K562 (cell line): ENCODE data around the gene HTR3C. TPM values are rescaled to one million over a fixed set of nuclear protein-coding genes. Genes with fewer than 3 reads are reported as not detected.

Experiments used
- BCOR ChIP-seq: fragments of 450-650 bp; IDR thresholded peaks from 2 replicates; pipeline ENCODE4 v1.6.1; 2016
- CEBPB ChIP-seq: fragments of 450-650 bp; IDR thresholded peaks from 2 replicates; pipeline ENCODE4 v1.6.1; 2016; ENCODE audit warnings: missing genetic modification characterization, missing compliant biosample characterization
- CHCHD3 ChIP-seq: fragments of 250-450 bp; sonication (Bioruptor Pico); IDR thresholded peaks from 2 replicates; pipeline ENCODE4 v2.1.2; 2022; ENCODE audit warnings: mild to moderate bottlenecking
- DPF2 ChIP-seq: fragments of 450-650 bp; IDR thresholded peaks from 2 replicates; pipeline ENCODE4 v1.6.1; 2016
- FOXJ3 ChIP-seq: sonication (generic); formaldehyde crosslinking; IDR thresholded peaks from 2 replicates; pipeline ENCODE4 v1.4.0; 2020; ENCODE audit warnings: mild to moderate bottlenecking, missing genetic modification reagents
- HNRNPK ChIP-seq: fragments of 200-400 bp; formaldehyde crosslinking; IDR thresholded peaks from one replicate; pipeline ENCODE4 v1.6.1; 2018; ENCODE audit warnings: mild to moderate bottlenecking, low read depth, low read length; ENCODE audit not compliant: poor library complexity, severe bottlenecking
- KDM5B ChIP-seq: fragments of 200-600 bp; sonication (generic); IDR thresholded peaks from 2 replicates; pipeline ENCODE4 v1.6.1; 2012; ENCODE audit warnings: low read depth, mild to moderate bottlenecking, moderate library complexity, low read length, control low read depth, inconsistent platforms; ENCODE audit not compliant: insufficient replicate concordance
- LCOR ChIP-seq: sonication (generic); formaldehyde crosslinking; IDR thresholded peaks from 2 replicates; pipeline ENCODE4 v1.8.0; 2022; ENCODE audit warnings: mild to moderate bottlenecking, missing genetic modification reagents
- MAFF ChIP-seq: IDR thresholded peaks from 2 replicates; pipeline ENCODE4 v1.6.1; 2012; ENCODE audit warnings: low read length, improper control_type of control experiment
- MLX ChIP-seq, 2 experiments: fragments of 450-650 bp in 1 of 2; sonication (generic) in 1 of 2; formaldehyde crosslinking; conservative IDR thresholded peaks; 2 replicates each; pipeline versions ENCODE4 v1.4.0 to v1.8.1; 2020 to 2022; ENCODE audit warnings: mild to moderate bottlenecking in 1 of 2, missing genetic modification reagents in 1 of 2
- NFATC3 ChIP-seq: fragments of 450-650 bp; IDR thresholded peaks from 2 replicates; pipeline ENCODE4 v1.6.1; 2017; ENCODE audit warnings: mild to moderate bottlenecking
- PHB ChIP-seq: fragments of 250-450 bp; sonication (Bioruptor Pico); IDR thresholded peaks from 2 replicates; pipeline ENCODE4 v1.5.0; 2021
- POLR2AphosphoS5 ChIP-seq: IDR thresholded peaks from 2 replicates; pipeline ENCODE4 v1.6.1; 2011; ENCODE audit warnings: mild to moderate bottlenecking, low read depth, low read length, moderate library complexity; ENCODE audit not compliant: control insufficient read depth, insufficient read depth
- RBFOX2 ChIP-seq: fragments of 200-400 bp; formaldehyde crosslinking; IDR thresholded peaks from 2 replicates; pipeline ENCODE4 v1.6.1; 2017; ENCODE audit warnings: low read depth, mild to moderate bottlenecking, low read length, moderate library complexity
- RHOXF2B ChIP-seq: fragments of 250-450 bp; sonication (Bioruptor Pico); conservative IDR thresholded peaks from 2 replicates; pipeline ENCODE4 v1.5.1; 2021
- SETDB1 ChIP-seq: IDR thresholded peaks from one replicate; pipeline ENCODE4 v1.6.1; 2012; ENCODE audit warnings: low read length, control low read depth, inconsistent platforms
- SREBF1 ChIP-seq: fragments of 150-350 bp; IDR thresholded peaks from 2 replicates; pipeline ENCODE4 v1.6.1; 2014; ENCODE audit warnings: antibody characterized with exemption, low read depth, low read length, borderline replicate concordance
- TBL1XR1 ChIP-seq, 2 experiments: IDR thresholded peaks; 2 replicates each; pipeline ENCODE4 v1.6.1; 2012; ENCODE audit warnings: improper control_type of control experiment in 2 of 2, low read length in 2 of 2, mild to moderate bottlenecking in 1 of 2
- TFE3 ChIP-seq: fragments of 450-650 bp; formaldehyde crosslinking; IDR thresholded peaks from 2 replicates; pipeline ENCODE4 v1.4.0; 2020; ENCODE audit warnings: mild to moderate bottlenecking, mixed read lengths
- ZNF12 ChIP-seq: sonication (generic); formaldehyde crosslinking; IDR thresholded peaks from 2 replicates; pipeline ENCODE4 v1.4.0; 2020; ENCODE audit warnings: mild to moderate bottlenecking, missing genetic modification reagents
- ZNF655 ChIP-seq: fragments of 250-450 bp; sonication (Bioruptor Pico); IDR thresholded peaks from 2 replicates; pipeline ENCODE4 v1.5.0; 2021
- polyA plus RNA-seq, 8 experiments: library from polyadenylated mRNA; depleted of rRNA in 4 of 8; stranded (reverse) in 5 of 8; unstranded in 3 of 8; fragments of >200 nt; fragmentation: Nextera tagmentation in 2 of 8; fragmentation: Illumina TruSeq in 1 of 8; extraction: Ambion mirVana in 2 of 8; extraction: Trizol in 1 of 8; gene quantifications; 2 replicates each; pipeline versions ENCODE4 v1.2.1 to v1.2.3, GENCODE V29; 2011 to 2014; ENCODE audit warnings: inconsistent platforms in 1 of 8, missing spikeins in 1 of 8
- total RNA-seq, 7 experiments: library from RNA; depleted of rRNA in 6 of 7; stranded (reverse); fragments of >200 nt in 6 of 7; fragmentation: Illumina TruSeq in 2 of 7; extraction: Trizol in 2 of 7; gene quantifications; 2 replicates each; pipeline versions ENCODE4 v1.2.1 to v1.2.3, GENCODE V29; 2011 to 2021; ENCODE audit warnings: low replicate concordance in 1 of 7
- TF ChIP-seq, protein P1 (sequence below): IDR thresholded peaks from 2 replicates; pipeline ENCODE4 v1.6.1; 2014; ENCODE audit warnings: antibody characterized with exemption
- TF ChIP-seq, protein P2 (sequence below): fragments of 450-650 bp; IDR thresholded peaks from 2 replicates; pipeline ENCODE4 v1.6.1; 2017; ENCODE audit warnings: mild to moderate bottlenecking, moderate library complexity

HTR3C gene
- total and polyA plus RNA-seq, 9 of the 15 experiments (the other 6 are each of a cell fraction or from before 2014, with no cell fraction given): 0.04 to 0.06 TPM; not detected in 7

DNA sequence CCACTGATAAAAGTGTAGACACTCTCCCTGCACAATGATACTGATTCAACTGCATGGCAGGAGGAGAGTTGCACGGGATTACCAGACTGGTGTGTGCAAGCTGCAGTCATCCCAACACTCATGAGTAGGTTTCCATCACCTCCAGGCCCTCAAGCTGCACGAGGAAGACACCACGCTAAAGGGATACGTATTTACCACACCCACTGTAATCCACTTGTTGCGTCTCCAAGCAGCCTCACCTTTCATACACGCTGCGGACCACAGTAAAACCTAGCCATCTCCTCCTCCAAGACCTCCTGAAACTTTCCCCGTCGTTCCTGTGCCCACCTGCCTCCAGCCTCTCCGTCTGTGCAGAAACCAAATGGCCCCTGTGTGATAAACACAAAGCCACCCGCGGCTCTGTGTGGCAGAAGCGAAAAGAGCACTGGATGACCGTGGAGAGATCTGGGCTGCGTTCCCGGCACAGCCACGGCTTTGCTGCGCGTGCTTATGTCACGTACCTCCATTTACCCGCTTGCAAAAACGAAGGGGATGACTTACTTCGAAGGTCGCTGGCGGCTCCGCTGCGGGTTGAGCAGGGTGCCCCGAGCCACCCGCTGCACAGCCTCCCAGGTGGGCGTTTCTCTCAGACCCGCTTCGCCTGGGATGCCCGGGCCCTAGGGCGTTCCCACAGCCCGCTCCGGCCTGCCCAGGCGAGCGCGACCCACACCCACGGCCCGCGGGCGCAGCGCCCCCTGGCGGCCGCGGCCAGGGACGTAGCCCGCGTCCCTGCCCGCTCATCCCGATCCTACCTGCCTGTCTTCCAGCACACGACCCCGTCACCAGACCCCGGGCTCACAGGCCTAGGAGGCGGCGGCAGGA lies 35.8 kb upstream of the HTR3C start (continued):
- no peak for TF ChIP-seq TBL1XR1 (IDR thresholded peaks at IDR 0.05; ENCODE audit: low read length in 2 of 2)
- TF ChIP-seq SETDB1: no peak
- TF ChIP-seq POLR2AphosphoS5: no peak
- TF ChIP-seq MAFF: no peak
- TF ChIP-seq HNRNPK: no peak
- TF ChIP-seq ZNF655: no peak
- no peak for TF ChIP-seq RHOXF2B (CRISPR knock-in tag)
- no peak for TF ChIP-seq DPF2
- TF ChIP-seq ZNF12 (CRISPR knock-in tag): no peak
- no peak for TF ChIP-seq BCOR
- TF ChIP-seq NFATC3: no peak
- no peak for TF ChIP-seq CHCHD3 (CRISPR knock-in tag)
- peak; percentile 12 for TF ChIP-seq KDM5B
- TF ChIP-seq, protein P1, sequence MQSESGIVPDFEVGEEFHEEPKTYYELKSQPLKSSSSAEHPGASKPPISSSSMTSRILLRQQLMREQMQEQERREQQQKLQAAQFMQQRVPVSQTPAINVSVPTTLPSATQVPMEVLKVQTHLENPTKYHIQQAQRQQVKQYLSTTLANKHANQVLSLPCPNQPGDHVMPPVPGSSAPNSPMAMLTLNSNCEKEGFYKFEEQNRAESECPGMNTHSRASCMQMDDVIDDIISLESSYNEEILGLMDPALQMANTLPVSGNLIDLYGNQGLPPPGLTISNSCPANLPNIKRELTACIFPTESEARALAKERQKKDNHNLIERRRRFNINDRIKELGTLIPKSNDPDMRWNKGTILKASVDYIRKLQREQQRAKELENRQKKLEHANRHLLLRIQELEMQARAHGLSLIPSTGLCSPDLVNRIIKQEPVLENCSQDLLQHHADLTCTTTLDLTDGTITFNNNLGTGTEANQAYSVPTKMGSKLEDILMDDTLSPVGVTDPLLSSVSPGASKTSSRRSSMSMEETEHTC: no peak
- no peak for TF ChIP-seq FOXJ3
- no peak for TF ChIP-seq PHB (CRISPR knock-in tag)
- TF ChIP-seq, protein P2, sequence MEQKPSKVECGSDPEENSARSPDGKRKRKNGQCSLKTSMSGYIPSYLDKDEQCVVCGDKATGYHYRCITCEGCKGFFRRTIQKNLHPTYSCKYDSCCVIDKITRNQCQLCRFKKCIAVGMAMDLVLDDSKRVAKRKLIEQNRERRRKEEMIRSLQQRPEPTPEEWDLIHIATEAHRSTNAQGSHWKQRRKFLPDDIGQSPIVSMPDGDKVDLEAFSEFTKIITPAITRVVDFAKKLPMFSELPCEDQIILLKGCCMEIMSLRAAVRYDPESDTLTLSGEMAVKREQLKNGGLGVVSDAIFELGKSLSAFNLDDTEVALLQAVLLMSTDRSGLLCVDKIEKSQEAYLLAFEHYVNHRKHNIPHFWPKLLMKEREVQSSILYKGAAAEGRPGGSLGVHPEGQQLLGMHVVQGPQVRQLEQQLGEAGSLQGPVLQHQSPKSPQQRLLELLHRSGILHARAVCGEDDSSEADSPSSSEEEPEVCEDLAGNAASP: no peak
- TF ChIP-seq MLX (CRISPR knock-in tag; conservative IDR thresholded peaks at IDR 0.05): no peak
- TF ChIP-seq CEBPB: no peak
- TF ChIP-seq LCOR (CRISPR knock-in tag): no peak
- no peak for TF ChIP-seq RBFOX2
- TF ChIP-seq TFE3: no peak
- no peak for TF ChIP-seq SREBF1
